Stimulated activated CD8-positive, alpha-beta memory T cell treated with anti-CD3 and anti-CD28 coated beads, Interleukin-15, amount 100 ng/mL, for 48 hours (primary cell): ENCODE results near the gene ATP2A1.
"Not testable (repeated sequence)": the region's sequence is repeated elsewhere in the genome, so short reads cannot be mapped to it uniquely, and the experiment has no call there.

Source experiments
- DNase-seq, 2 donors: peaks; one replicate each; pipeline ENCODE4 v3.0.0-alpha.2; 2020; ENCODE audit warnings: low read depth in 2 of 2

ATP2A1 gene

GRCh38 chr16:28881565-28881964, 3.3 kb downstream of the ATP2A1 start:
- DNase-seq = not testable (repeated sequence)

DNA sequence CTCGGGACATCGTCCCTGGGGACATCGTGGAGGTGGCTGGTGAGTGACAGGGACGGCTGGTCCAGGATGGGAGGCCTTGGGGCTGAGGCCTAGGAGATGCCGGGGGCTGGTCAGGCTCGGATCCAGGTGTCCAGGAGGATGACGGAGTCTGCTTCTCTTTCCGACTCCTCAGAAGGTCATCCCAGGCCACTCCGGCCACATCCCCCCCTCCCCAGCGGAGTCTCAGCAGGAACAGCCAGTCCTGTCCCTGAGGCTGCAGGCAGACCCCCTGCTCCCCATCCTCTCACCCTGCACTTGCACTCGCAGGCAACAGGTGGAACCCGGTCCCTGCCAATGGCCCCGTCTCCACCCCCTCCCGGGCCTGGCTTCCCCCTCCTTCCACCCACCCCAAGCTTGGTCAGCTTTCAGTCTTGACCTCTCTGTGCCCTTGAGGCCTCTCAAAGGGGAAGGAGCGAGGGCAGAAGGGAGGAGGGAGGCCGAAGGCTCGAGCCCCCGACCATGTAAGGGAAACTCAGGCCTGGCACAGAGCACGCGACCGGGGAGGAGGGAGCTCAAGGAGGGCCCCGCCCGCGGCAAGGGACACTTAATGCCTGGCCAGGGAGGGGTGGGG, 4.4 kb downstream of the ATP2A1 start:
- DNase-seq = no peak

DNA sequence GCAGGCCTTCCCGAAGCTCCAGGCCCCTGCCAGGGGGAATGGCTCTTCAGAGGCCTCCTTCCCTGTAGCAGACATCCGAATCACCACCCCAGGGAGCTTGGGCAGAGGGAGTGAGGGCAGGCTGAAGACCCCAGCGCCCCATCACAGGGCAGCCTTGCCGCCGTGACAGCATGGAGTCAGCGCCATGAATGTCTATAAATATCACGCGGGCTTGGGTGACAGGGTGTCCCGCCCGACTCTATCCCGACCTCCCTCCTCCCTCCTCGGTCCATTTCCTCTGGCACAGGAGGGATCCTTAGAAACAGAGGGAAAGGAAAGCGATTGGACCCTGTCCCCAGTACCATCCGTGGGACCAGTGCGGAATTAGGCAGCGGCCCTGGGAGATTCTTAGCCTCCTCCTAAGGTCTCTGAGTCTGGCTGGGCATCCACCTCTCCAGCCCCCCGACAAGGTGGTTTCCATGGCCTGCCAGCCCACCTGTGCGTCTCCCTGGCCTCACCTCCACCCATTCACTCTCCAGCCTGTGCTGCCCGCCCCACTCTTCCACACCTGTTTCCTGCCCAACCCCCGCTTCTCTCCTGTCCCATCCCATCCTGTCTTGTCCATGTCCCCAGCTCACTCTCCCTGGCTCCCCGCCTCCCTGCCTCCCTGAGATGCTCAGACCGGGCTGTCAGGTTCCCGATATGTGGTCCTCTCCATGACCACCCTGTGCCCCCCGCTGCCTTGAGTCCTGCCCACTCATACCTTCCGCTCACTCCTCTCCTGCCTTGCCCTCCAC, 5.1 kb downstream of the ATP2A1 start:
- DNase-seq = no peak

DNA sequence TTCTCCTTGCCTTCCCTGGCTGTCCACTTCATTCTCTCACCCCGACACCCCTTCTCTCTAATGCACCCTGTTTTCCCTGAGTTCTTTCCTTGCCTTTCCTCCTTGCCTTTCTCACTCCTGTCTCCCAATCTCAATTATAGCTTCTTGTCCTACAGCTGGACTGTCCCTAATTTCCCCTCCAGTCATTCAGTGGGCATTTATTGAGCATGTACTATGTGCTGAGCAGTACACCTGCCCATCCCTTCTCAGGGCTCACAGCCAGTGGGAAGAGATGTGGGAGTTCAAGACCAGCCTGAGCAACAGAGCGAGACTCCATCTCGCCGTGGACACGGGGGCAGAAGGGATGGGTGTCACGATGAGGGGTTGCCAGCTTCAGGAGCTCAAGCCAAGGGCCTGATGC, 5.8 kb downstream of the ATP2A1 start:
- DNase-seq = no peak

DNA sequence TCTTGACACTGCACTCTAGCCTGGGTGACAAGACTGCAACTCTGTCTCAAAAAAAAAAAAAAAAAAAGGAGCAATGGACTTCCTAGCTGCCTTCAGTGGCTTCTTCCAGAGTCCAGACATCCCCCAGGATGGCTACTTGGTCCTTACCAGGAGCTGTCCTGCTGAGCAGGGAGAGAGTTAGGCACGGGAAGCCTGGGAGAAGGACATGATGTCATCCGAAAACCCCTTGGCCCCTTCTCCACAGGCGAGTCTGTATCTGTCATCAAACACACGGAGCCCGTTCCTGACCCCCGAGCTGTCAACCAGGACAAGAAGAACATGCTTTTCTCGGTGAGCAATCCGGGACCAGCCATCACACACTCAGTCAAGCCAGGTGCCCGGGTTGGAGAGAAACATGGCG, 8.7 kb downstream of the ATP2A1 start:
- DNase-seq = no peak

GRCh38 chr16:28890355-28890754, 12.1 kb downstream of the ATP2A1 start:
- not testable (repeated sequence) for DNase-seq

GRCh38 chr16:28891964-28892890, 13.9 kb downstream of the ATP2A1 start:
- DNase-seq = no peak

GRCh38 chr16:28893291-28893690, 15.0 kb downstream of the ATP2A1 start:
- DNase-seq = no peak

- no peak for DNase-seq
These were observed 17.3 kb downstream of the ATP2A1 start for GRCh38 chr16:28895609-28896008.

- no peak for DNase-seq
These were observed 19.5 kb downstream of the ATP2A1 start for GRCh38 chr16:28897826-28898225.

GRCh38 chr16:28898266-28898665, 20.0 kb downstream of the ATP2A1 start:
- no peak for DNase-seq

DNA sequence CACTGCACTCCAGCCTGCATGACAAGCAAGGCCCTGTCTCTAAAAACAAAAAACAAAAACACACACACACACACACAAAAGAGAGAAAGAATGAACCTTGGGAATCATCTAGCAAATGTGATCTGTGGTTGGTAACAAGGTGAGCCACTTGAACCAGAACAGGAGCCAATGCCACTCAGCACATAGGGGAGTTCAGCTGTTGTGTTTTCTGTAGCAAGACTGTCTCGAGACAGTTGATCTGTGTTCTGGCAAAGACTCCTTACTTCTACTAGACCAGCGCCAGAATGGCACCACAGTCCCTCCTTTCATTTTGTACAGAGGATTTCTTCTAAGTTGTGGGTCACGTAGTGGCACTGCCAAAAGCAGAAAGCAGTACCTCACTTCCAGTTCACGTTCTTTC, 20.7 kb downstream of the ATP2A1 start:
- no peak for DNase-seq

DNA sequence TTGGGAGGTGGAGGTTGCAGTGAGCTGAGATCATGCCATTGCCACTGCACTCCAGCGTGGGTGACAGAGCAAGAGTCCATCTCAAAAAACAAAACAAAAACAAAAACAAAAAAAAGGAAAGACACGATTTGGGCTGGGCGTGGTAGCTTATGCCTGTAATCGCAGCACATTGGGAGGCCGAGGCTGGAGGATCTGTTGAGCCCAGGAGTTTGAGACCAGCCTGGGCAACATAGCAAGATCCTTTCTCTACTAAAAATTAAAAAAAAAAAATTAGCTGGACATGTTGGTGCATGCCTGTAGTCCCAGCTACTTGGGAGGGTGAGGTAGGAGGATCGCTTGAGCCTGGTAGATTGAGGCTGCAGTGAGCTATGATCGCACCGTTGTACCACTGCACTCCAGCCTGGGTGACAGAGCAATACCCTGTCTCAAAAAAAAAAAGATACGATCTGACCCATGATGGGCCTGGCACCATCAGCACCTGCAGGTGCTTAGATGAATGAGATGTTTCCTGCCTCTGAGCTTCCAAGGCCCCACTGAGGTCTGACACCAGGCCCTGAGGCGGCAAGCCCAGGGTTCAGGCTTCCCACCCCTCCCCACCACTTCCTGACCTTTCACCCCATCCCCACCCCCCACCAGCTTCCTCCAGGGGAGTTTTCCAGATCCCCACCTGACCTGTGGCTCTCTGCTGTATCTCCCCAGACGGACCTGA, 21.7 kb downstream of the ATP2A1 start:
- no peak for DNase-seq

DNA sequence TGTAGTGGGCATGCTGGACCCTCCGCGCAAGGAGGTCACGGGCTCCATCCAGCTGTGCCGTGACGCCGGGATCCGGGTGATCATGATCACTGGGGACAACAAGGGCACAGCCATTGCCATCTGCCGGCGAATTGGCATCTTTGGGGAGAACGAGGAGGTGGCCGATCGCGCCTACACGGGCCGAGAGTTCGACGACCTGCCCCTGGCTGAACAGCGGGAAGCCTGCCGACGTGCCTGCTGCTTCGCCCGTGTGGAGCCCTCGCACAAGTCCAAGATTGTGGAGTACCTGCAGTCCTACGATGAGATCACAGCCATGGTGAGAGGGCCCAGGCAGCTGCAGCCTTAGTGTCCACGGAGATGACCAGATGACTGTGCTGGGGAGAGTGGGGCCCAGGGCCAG, 22.3 kb downstream of the ATP2A1 start:
- DNase-seq = no peak

DNA sequence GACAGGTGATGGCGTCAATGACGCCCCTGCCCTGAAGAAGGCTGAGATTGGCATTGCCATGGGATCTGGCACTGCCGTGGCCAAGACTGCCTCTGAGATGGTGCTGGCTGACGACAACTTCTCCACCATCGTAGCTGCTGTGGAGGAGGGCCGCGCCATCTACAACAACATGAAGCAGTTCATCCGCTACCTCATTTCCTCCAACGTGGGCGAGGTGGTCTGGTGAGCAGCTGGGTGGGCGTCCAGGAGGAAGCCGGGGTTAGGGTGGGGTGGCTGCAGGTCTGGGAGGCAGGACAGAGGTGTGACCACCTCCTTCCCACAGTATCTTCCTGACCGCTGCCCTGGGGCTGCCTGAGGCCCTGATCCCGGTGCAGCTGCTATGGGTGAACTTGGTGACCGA, 23.6 kb downstream of the ATP2A1 start:
- DNase-seq = no peak

DNA sequence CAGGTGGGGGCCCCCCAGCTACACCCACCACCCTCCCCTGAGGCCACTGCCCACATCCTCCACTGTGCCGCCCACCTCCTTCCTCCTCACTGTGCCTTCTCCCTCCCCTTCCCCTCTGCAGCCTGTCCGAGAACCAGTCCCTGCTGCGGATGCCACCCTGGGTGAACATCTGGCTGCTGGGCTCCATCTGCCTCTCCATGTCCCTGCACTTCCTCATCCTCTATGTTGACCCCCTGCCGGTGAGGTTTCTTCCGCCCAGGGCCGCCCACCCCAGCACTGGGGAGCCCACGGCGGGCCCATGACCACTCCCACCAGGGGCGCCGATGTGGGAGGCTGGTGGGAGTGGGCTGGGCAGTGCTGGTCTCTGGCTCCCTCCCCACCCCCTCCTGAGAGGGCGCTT, 24.6 kb downstream of the ATP2A1 start:
- DNase-seq = no peak

- DNase-seq = no peak
These were observed 25.2 kb downstream of the ATP2A1 start for GRCh38 chr16:28903344-28904042.

- DNase-seq = no peak
These were observed 26.1 kb downstream of the ATP2A1 start for GRCh38 chr16:28904363-28904762.

- DNase-seq = no peak
These were observed 26.5 kb downstream of the ATP2A1 start for GRCh38 chr16:28904828-28905227.

GRCh38 chr16:28905229-28905754, 27.0 kb downstream of the ATP2A1 start:
- no peak for DNase-seq

DNA sequence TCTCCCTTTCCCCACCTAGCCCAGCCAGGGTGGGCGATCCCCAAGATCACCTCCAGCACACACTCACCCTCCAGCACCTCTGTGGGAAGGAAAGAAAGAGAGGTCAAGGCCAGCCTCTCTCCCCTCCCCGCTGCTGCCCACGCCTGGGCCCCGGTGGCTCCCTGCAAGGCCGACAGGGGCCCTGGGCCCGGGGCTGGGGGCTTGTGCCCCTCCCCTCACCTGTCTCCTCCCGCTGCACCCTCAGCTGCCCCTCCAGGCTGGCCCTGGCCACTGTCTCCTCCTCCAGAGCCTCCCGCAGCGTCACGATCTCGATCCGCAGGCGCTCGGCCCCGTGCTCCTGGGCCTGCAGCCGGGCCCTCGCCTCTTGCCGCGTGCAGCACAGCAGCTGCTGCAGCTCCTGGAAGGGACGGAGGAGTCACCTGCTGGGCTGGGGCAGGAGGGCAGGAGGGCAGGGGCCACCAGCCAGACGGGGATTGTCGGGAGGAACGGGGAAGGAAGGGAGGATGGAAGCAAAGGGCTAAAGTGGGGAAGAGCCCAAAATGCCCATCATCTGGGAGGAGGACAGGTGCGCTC, 27.6 kb downstream of the ATP2A1 start:
- DNase-seq = no peak
